GM12873 (cell line): ENCODE data around the gene LMO1.

Experiments used
- CTCF ChIP-seq: IDR thresholded peaks from 2 replicates; pipeline ENCODE4 v1.5.1; 2012; ENCODE audit warnings: low read depth, mild to moderate bottlenecking, moderate library complexity, low read length, control low read depth; ENCODE audit not compliant: insufficient read depth; ENCODE audit errors: missing control alignments

The LMO1 gene

GRCh38 chr11:8233691-8234424, 29.8 kb downstream of the LMO1 start:
- no peak for TF ChIP-seq CTCF

- TF ChIP-seq CTCF: no peak
Observed at GRCh38 chr11:8232849-8233606, 30.6 kb downstream of the LMO1 start.

- no peak for TF ChIP-seq CTCF
Observed at GRCh38 chr11:8232414-8232813, 31.3 kb downstream of the LMO1 start.

GRCh38 chr11:8231979-8232378, 31.7 kb downstream of the LMO1 start:
- no peak for TF ChIP-seq CTCF

GRCh38 chr11:8230921-8231847, 32.5 kb downstream of the LMO1 start:
- no peak for TF ChIP-seq CTCF

GRCh38 chr11:8230178-8230859, 33.4 kb downstream of the LMO1 start:
- TF ChIP-seq CTCF: no peak
